Activated CD4-positive, alpha-beta T cell treated with anti-CD3 and anti-CD28 coated beads for 36 hours (primary cell): ENCODE data around the gene PRR11. TPM values are rescaled to one million over a fixed set of nuclear protein-coding genes. Genes with fewer than 3 reads are reported as not detected.

Experiments
- ATAC-seq: fragments of 200-7000 bp; cut with Tn5 transposase; one replicate; pipeline ENCODE4 v1.10.0; 2021; ENCODE audit warnings: mild to moderate bottlenecking, moderate library complexity
- CTCF ChIA-PET: fragments of 350-600 bp; sonication (Branson Sonifier 250); formaldehyde crosslinking; loops from one replicate; lab custom pipeline; 2021; ENCODE audit warnings: antibody characterized with exemption; lab: Charles Lee
- POLR2A ChIA-PET: fragments of 350-600 bp; sonication (Branson Sonifier 250); formaldehyde crosslinking; loops from one replicate; lab custom pipeline; 2021; ENCODE audit warnings: antibody characterized with exemption, inconsistent platforms; lab: Charles Lee
- DNase-seq: peaks from one replicate; pipeline ENCODE4 v3.0.0-alpha.2; 2020
- H3K27ac Mint-ChIP-seq: one replicate; pipeline ENCODE4 v1.8.0; 2021; ENCODE audit warnings: mixed read lengths
- H3K27me3 Mint-ChIP-seq: one replicate; pipeline ENCODE4 v1.8.0; 2021; ENCODE audit warnings: mixed read lengths
- H3K36me3 Mint-ChIP-seq: one replicate; pipeline ENCODE4 v1.8.0; 2021; ENCODE audit warnings: low read depth, mixed read lengths
- H3K4me1 Mint-ChIP-seq: one replicate; pipeline ENCODE4 v1.8.0; 2021; ENCODE audit warnings: mixed read lengths
- H3K4me3 Mint-ChIP-seq: one replicate; pipeline ENCODE4 v1.8.0; 2021; ENCODE audit warnings: mild to moderate bottlenecking, moderate library complexity, mixed read lengths
- H3K9me3 Mint-ChIP-seq: one replicate; pipeline ENCODE4 v1.8.0; 2021; ENCODE audit warnings: low read depth, mixed read lengths
- intact Hi-C, 2 experiments: fragments of 100-400 bp; cut with DNase I in 1 of 2; cut with micrococcal nuclease in 1 of 2; formaldehyde crosslinking; loops; one replicate each; pipeline versions ENCODE4 v1.14.2 to v1.15.1; 2022 to 2024; cut with DNase I, micrococcal nuclease
- total RNA-seq, 2 experiments: library from RNA; stranded (reverse); gene quantifications; one replicate each; pipeline ENCODE4 v1.2.3, GENCODE V29; 2021

PRR11 gene
- total RNA-seq, 2 experiments from 2014 or later: 73.6 to 95.9 TPM

DNA sequence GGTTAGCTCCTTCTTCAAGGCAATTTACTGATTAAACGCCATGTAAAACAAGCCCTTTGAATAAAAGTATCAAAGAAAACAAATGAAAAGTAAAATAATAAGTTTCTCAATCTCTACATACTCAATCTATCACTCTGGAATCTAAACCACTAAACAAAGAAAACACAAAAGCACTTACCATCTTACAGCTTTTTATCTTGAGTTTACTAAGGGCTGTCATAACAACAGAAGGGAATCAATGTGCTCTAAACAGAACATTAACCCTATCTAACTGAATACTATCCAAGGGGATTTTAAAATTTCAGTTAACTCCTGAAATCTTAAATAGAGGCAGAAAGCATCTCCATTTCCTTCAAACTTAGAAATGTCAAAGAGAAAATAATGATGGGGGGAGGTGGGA is 4.0 kb upstream of the PRR11 start:
- peaks cover 43% of the 10 kb centered on the region for H3K4me1 Mint-ChIP-seq
- H3K27me3 Mint-ChIP-seq: no peaks in the 10 kb centered on the region
- no peaks in the 10 kb centered on the region for H3K9me3 Mint-ChIP-seq
- ATAC-seq: no peak
- H3K4me3 Mint-ChIP-seq: no peak overlapping the region
- CTCF ChIA-PET: interaction anchor here (0.6 to 2.1 kb wide), 5 partner anchors 9 to 168 kb away, joined by 3 to 8 read pairs (median 3); partner anchors contain the start of gene TRIM37
- intact Hi-C loops: loop anchor here (10.0 kb wide), 2 partner anchors 413 to 817 kb away; partner anchors contain the start of gene DHX40 (in 1 of the 2)
- POLR2A ChIA-PET: no interaction called here
- peaks cover 10% of the 10 kb centered on the region for H3K36me3 Mint-ChIP-seq
- no peak for DNase-seq
- peak overlapping the region; percentile 17 for H3K27ac Mint-ChIP-seq

DNA sequence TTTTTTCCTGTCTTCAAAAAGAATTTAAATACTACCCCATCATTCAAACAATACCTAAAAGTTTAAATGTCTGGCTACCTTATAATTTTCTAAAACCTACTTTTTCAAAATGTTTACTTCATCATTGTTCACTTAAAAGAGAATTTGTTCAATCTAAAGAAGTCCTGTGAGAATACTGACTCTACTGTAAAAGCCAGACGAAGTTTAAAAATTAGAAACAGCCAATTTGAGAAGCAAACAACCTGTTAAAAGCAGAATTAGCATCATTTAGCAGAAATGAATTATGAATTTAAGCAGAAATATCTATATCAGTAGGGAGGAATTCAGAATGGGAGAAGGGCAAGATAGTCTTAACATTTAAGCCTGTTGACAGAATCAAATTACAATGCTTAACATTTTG is 2.6 kb upstream of the PRR11 start:
- intact Hi-C loops: loop anchor here (10.0 kb wide), 2 partner anchors 412 to 818 kb away; partner anchors contain the start of gene DHX40 (in 1 of the 2)
- Mint-ChIP-seq H3K27me3 (no peaks in the 10 kb centered on the region), H3K9me3 (no peaks in the 10 kb centered on the region), H3K4me1 (peaks cover 42% of the 10 kb centered on the region), H3K27ac (no peak overlapping the region), H3K4me3 (no peak overlapping the region), H3K36me3 (peaks cover 10% of the 10 kb centered on the region)
- ChIA-PET POLR2A (interaction anchor here (1.1 kb wide), 1 partner anchor 812 kb away, joined by 6 read pairs; no protein-coding TSS in a partner anchor), CTCF (interaction anchor here (2.1 kb wide), 1 partner anchor 8 kb away, joined by 8 read pairs; no protein-coding TSS in a partner anchor)
- DNase-seq (no peak), ATAC-seq (no peak)

DNA sequence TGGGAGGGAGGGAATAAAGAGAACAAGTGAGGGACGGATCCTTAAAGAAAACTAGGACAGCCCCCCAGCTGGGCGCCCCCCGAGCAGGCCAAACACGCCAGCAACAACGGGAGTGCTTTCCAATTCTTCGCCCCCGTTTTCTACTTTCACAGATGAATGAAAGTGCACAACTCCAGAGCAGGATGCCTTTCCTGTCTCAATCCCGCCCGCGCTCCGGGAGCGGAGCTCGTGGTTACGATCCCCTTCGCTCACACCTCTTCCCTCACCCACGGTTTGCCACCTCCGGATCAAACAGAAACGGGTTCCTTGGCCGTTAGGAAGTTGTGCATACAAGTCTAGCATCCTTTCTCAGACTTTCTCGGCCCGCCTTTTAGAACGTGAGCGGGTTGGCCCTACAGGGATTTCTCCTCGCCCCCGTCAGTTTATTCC is 1.2 kb upstream of the PRR11 start:
- no peaks in the 10 kb centered on the region for H3K27me3 Mint-ChIP-seq
- H3K4me1 Mint-ChIP-seq: peaks cover 41% of the 10 kb centered on the region
- H3K9me3 Mint-ChIP-seq: no peaks in the 10 kb centered on the region
- H3K36me3 Mint-ChIP-seq: peaks cover 6% of the 10 kb centered on the region
- POLR2A ChIA-PET: interaction anchor here (1.1 to 2.4 kb wide), 6 partner anchors 19 to 811 kb away, joined by 3 to 27 read pairs (median 8); partner anchors contain the start of genes GDPD1, SMG8 and TRIM37
- peak; percentile 62 for DNase-seq
- no peak overlapping the region for H3K4me3 Mint-ChIP-seq
- H3K27ac Mint-ChIP-seq: no peak overlapping the region
- intact Hi-C loops: loop anchor here (1.0 to 10.0 kb wide), 7 partner anchors 56 to 1148 kb away; partner anchors contain the start of genes DHX40 (in 1 of the 2), GDPD1 (in 1 of the 2), PTRH2 (in 1 of the 2) and SMG8 (in 1 of the 2)
- CTCF ChIA-PET: interaction anchor here (0.6 to 1.9 kb wide), 3 partner anchors 9 to 17 kb away, joined by 3 to 8 read pairs (median 4); no protein-coding TSS in a partner anchor
- ATAC-seq: no peak

DNA sequence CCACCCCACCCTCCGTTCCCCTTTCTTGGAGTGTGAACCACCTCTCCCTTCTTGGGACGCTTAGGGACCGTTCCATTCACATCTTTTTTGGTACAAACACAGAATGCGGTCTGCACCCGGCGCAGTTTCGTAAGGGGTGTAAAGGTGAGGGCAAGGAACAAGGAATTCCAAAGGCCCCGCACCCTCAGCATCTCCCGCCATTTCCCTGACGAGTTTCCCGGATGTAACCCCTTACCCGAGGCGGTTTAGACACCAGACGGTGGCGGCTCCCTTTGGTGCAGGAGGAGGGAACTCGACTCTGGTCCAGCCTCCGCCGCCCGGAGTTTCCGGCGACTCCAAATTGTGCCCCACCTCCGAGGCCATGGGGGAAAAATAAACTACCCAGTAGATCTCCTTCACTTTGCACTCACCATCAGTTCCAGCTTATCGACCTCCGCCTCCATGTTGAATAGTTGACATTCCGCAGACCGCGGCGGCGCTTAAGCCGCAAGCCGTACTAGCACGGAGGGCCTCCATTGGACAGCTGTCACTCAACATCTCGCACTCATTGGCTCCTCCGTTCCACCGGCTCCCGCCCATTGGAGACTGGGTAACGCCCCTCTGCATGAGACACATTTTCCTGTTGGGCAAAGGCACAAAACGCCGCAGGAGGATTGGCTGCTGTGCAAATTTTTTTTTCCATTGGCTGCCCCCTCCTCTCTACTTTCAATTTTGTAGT is 666 bp upstream of the PRR11 start, which contains the start of gene SKA2:
TSS of gene SKA2 (minus strand) at position 466 of the 718 bp plus-strand sequence. CDS start at position 443, 23 bp downstream.
- no peaks in the 10 kb centered on the region for H3K9me3 Mint-ChIP-seq
- ChIA-PET POLR2A (interaction anchor here (0.5 to 2.4 kb wide), 14 partner anchors 8 to 786 kb away, joined by 3 to 27 read pairs (median 3); partner anchors contain the start of genes CLTC, GDPD1, SMG8 and TRIM37), CTCF (interaction anchor here (0.6 to 1.9 kb wide), 6 partner anchors 9 to 411 kb away, joined by 3 to 8 read pairs (median 4); partner anchors contain the start of genes DHX40, GDPD1 and TRIM37)
- intact Hi-C loops: loop anchor here (1.0 to 10.0 kb wide), 20 partner anchors 48 to 1237 kb away; partner anchors contain the start of genes DHX40 (in 2 of the 2), GDPD1 (in 2 of the 2), CLTC (in 1 of the 2) and PTRH2 (in 1 of the 2)
- H3K4me3 Mint-ChIP-seq: no peak within 1 kb of the TSS
- ATAC-seq: peak; percentile 83
- peak; percentile 98 for DNase-seq
- no peak within 1 kb of the TSS for H3K27ac Mint-ChIP-seq
- peaks cover 39% of the 10 kb centered on the region for H3K4me1 Mint-ChIP-seq
- H3K36me3 Mint-ChIP-seq: peaks cover 6% of the 10 kb centered on the region
- no peaks in the 10 kb centered on the region for H3K27me3 Mint-ChIP-seq

DNA sequence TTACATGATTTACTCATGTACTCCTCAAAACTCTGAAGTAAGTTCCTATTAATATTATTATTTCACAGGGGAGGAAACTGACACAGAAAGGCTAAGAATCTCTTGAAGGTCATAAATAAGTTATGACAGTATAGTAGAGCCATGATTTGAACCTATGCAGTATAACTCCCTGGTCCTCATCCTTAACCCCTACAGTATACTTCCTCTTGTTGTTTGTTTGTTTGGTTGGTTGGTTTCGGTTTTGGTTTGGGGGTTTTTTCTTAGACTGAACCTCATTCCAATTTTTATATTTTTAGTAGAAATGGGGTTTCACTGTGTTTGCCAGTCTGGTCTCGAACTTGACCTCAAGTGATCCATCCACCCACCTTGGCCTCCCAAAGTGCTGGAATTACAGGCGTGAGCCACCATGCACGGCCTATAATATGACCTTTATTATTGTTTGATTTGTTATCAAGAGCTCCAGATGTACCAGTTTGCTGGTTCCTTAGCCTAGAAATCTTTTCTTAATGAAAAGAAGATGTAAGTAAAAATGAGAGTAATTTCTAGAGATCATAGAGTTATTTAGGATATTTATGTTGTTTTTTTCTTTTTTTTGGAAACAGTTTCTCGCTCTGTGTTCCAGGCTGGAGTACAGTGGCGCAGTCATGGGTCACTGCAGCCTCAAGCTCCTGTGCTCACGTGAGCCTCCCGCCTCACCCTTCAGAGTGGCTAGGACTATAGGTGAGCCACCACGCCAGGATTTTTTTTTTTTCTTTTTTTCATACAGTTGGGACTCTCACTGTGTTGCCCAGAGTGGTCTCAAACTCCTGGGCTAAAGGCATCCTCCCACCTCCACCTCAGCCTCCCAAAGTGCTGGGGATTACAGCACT is 4.8 kb downstream of the PRR11 start:
- H3K27ac Mint-ChIP-seq: no peak overlapping the region
- H3K27me3 Mint-ChIP-seq: no peaks in the 10 kb centered on the region
- peaks cover 4% of the 10 kb centered on the region for H3K36me3 Mint-ChIP-seq
- no peak for ATAC-seq
- intact Hi-C loops: no loop called here
- no peak overlapping the region for H3K4me3 Mint-ChIP-seq
- peaks cover 14% of the 10 kb centered on the region for H3K4me1 Mint-ChIP-seq
- H3K9me3 Mint-ChIP-seq: no peaks in the 10 kb centered on the region
- ChIA-PET POLR2A (no interaction called here), CTCF (interaction anchor here (1.9 kb wide), 1 partner anchor 8 kb away, joined by 8 read pairs; no protein-coding TSS in a partner anchor)
- no peak for DNase-seq

DNA sequence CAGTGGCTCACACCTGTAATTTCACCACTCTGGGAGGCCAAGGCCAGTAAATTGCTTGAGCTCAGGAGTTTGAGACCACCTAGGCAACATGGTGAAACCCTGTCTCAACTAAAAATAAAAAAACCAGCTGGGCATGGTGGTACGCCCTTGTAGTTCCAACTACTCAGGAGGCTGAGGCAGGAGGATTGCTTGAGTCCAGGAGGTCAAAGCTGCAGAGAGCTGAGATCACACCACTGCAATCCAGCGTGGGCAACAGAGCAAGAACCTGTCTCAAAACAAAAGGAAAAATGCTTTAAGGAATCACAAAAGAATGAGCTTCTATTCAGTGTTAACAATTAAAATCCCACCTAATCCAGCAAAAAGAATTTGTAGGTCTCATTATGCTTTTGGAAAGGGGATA is 5.9 kb downstream of the PRR11 start:
- CTCF ChIA-PET: interaction anchor here (1.1 to 1.9 kb wide), 3 partner anchors 9 to 466 kb away, joined by 3 to 8 read pairs (median 4); no protein-coding TSS in a partner anchor

DNA sequence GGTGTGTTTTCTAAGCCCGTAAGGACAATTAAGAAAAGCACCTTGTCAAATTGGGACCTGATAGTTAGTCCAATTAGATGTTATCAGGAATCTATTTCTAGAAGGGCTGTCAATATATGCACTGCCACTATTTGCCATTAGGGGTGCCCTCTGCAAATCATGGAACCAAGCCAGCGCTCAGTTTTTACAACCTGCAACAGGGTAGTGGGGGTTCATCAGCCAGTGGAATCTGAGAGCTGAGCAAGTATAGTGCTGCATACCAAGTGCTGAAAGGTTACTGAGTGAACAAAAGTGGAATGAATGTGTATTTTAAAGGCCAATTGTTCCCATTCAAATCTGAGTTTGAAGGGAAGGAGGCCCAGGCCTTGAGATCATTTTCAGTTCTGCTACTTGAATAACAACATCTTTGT is 10.4 kb downstream of the PRR11 start:
- no peaks in the 10 kb centered on the region for H3K9me3 Mint-ChIP-seq
- CTCF ChIA-PET: interaction anchor here (0.7 to 1.0 kb wide), 2 partner anchors 11 to 75 kb away, joined by 3 to 4 read pairs; partner anchors contain the start of gene SKA2
- no peaks in the 10 kb centered on the region for H3K27me3 Mint-ChIP-seq
- H3K27ac Mint-ChIP-seq: no peak overlapping the region
- POLR2A ChIA-PET: no interaction called here
- intact Hi-C loops: no loop called here
- peaks cover 11% of the 10 kb centered on the region for H3K4me1 Mint-ChIP-seq
- peak; percentile 78 for ATAC-seq
- peaks cover 10% of the 10 kb centered on the region for H3K36me3 Mint-ChIP-seq
- no peak overlapping the region for H3K4me3 Mint-ChIP-seq
- DNase-seq: peak; percentile 54

More for the DNA sequence above, 5.9 kb downstream of the PRR11 start:
- ATAC-seq (no peak), DNase-seq (no peak)
- Mint-ChIP-seq H3K4me3 (no peak overlapping the region), H3K27ac (no peak overlapping the region), H3K27me3 (no peaks in the 10 kb centered on the region), H3K4me1 (peaks cover 16% of the 10 kb centered on the region), H3K9me3 (no peaks in the 10 kb centered on the region), H3K36me3 (peaks cover 4% of the 10 kb centered on the region)
- intact Hi-C loops: no loop called here
- POLR2A ChIA-PET: no interaction called here

DNA sequence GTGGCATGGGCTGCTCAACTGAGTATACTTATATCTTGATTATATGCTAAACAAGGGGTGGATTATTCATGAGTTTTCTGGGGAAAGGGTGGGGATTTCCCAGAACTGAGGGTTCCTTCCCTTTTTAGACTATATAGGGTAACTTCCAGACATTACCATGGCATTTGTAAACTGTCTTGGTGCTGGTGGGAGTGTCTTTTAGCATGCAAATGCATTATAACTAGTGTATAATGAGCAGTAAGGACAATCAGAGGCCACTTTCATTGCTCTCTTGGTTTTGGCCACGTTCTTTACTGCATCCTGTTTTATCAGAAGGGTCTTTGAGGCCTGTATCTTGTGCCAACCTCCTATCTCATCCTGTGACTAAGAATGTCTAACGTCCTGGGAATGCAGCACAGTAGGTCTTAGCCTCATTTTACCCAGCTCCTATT is 12.0 kb downstream of the PRR11 start:
- Mint-ChIP-seq H3K36me3 (peaks cover 11% of the 10 kb centered on the region), H3K27me3 (no peaks in the 10 kb centered on the region), H3K9me3 (no peaks in the 10 kb centered on the region), H3K27ac (no peak overlapping the region), H3K4me3 (no peak overlapping the region), H3K4me1 (peaks cover 11% of the 10 kb centered on the region)
- intact Hi-C loops: no loop called here
- ATAC-seq (peak; percentile 65), DNase-seq (no peak)
- CTCF ChIA-PET: no interaction called here
- POLR2A ChIA-PET: no interaction called here

DNA sequence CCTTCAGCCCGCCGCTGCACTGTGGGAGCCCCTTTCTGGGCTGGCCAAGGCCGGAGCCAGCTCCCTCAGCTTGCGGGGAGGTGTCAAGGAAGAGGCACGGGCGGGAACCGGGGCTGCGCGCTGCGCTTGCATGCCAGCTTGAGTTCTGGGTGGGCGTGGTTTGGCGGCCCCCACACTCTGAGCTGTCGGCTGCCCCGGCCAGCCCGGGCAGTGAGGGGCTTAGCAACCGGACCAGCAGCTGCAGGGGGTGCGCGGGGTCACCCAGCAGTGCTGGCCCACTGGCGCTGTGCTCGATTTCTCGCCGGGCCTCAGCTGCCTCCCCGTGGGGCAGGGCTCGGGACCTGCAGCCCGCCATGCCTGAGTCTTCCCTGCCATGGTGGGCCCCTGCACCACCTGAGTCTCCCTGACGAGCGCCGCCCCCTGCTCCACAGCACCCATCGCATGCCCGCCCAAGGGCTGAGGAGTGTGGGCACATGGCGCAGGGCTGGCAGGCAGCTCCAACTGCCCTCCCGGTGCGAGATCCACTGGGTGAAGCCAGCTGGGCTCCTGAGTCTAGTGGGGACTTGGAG is 17.0 kb downstream of the PRR11 start:
- H3K4me1 Mint-ChIP-seq: peaks cover 4% of the 10 kb centered on the region
- POLR2A ChIA-PET: interaction anchor here (0.6 to 1.2 kb wide), 2 partner anchors 17 to 1050 kb away, joined by 3 to 6 read pairs; partner anchors contain the start of genes PRR11 and SKA2
- H3K36me3 Mint-ChIP-seq: peaks cover 26% of the 10 kb centered on the region
- DNase-seq (no peak), ATAC-seq (no peak)
- CTCF ChIA-PET: no interaction called here
- H3K27ac Mint-ChIP-seq: no peak overlapping the region
- intact Hi-C loops: no loop called here
- H3K4me3 Mint-ChIP-seq: no peak overlapping the region
- H3K27me3 Mint-ChIP-seq: no peaks in the 10 kb centered on the region
- H3K9me3 Mint-ChIP-seq: no peaks in the 10 kb centered on the region

DNA sequence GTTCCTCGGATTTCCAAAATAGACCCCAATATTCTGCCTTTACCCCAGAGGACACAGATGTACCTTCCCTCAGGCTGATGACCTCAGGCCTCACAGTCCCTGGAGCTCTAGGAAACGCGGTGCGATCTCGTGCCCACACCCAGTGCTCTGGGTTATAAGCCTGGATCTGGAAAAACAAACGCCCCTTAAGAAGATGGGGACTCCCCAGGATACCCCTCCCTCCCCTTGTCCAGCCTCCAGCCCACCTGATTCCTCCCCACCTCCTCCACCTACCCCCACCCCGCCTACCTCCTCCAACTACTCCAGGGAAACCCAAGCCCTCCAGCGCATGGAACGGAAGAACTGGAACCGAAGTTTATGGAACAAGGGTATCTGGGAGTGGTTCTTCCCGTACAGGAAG is 19.1 kb downstream of the PRR11 start:
- H3K4me3 Mint-ChIP-seq: no peak overlapping the region
- DNase-seq (no peak), ATAC-seq (no peak)
- intact Hi-C loops: no loop called here
- no peaks in the 10 kb centered on the region for H3K9me3 Mint-ChIP-seq
- CTCF ChIA-PET: no interaction called here
- H3K27me3 Mint-ChIP-seq: no peaks in the 10 kb centered on the region
- no peaks in the 10 kb centered on the region for H3K4me1 Mint-ChIP-seq
- peaks cover 24% of the 10 kb centered on the region for H3K36me3 Mint-ChIP-seq
- no peak overlapping the region for H3K27ac Mint-ChIP-seq
- POLR2A ChIA-PET: no interaction called here
